Measurements from ENCODE around the gene TBC1D5. TPM values are rescaled to one million over a fixed set of nuclear protein-coding genes. Genes with fewer than 3 reads are reported as not detected.

The TBC1D5 gene
- total and polyA plus RNA-seq, 2 of the 4 experiments (the other 2 are of a cell fraction) = 16.4 to 57.0 TPM

DNA sequence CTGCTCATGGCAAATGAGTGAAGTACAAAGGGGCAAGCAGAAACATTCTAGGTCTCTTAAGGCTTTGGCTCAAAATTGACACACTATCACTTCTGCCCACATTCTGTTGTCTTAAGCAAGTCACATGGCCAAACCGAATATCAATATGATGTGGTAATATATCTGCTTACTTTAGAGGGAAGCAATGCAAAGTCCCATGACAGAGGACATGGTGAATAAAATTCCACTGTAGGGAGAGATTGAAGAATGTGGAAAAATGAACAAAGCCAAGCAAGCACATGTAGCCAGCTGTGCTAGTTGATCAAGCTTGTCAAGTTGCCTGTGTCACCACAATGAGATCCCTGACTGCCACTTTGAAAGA, 11.2 kb upstream of the TBC1D5 start:
- intact Hi-C loops (cut with micrococcal nuclease) = no loop called here
- POLR2A ChIA-PET (ENCODE audit: unreplicated experiment) = no interaction called here

More for the DNA sequence above, 11.2 kb upstream of the TBC1D5 start:
- no peak overlapping the region for H3K56ac ChIP-seq (ENCODE audit: extremely low read depth, insufficient read depth, low read length)
- H2BK20ac ChIP-seq (ENCODE audit: low read depth, low read length) = no peak overlapping the region
- H3K27ac ChIP-seq (ENCODE audit: insufficient read depth, low read length) = no peak overlapping the region
- no peak overlapping the region for H3K23ac ChIP-seq (ENCODE audit: low read depth, low read length)
- no TSS peak for BruUV-seq (replicated peaks)
- no peak for ATAC-seq (ENCODE audit: low read depth)
- no peak overlapping the region for H3K4me2 ChIP-seq (ENCODE audit: low read depth, low read length)
- no peak overlapping the region for H3K9ac ChIP-seq (ENCODE audit: low read depth, low read length)
- H2AK5ac ChIP-seq (ENCODE audit: low read depth, low read length) = no peak overlapping the region
- dilution Hi-C loops (cut with HindIII; ENCODE audit: low sequenced_read_pairs, unreplicated experiment) = no loop called here
- no peak overlapping the region for H3K4me3 ChIP-seq (ENCODE audit: insufficient read depth, low read depth, low read length)
- no peak overlapping the region for H4K5ac ChIP-seq (ENCODE audit: low read depth, low read length)
- no peaks in the 10 kb centered on the region for H3K79me1 ChIP-seq (ENCODE audit: low read depth in 1 of 2, low read length in 2 of 2)
- H3K9me3 ChIP-seq (ENCODE audit: control insufficient read depth, insufficient read depth, low read length) = no peaks in the 10 kb centered on the region
- H2BK15ac ChIP-seq (ENCODE audit: low read depth, low read length) = no peak overlapping the region
- no peak overlapping the region for H3K4ac ChIP-seq (ENCODE audit: low read depth, low read length)
- H2AFZ ChIP-seq (replicated peaks; ENCODE audit: low read length, poor library complexity) = no peak overlapping the region
- no peaks in the 10 kb centered on the region for H3K4me1 ChIP-seq (ENCODE audit: control insufficient read depth, insufficient read depth, low read length)
- no peak overlapping the region for H4K8ac ChIP-seq (ENCODE audit: low read depth in 2 of 2, low read length in 2 of 2)
- no peaks in the 10 kb centered on the region for H3K9me1 ChIP-seq (ENCODE audit: insufficient read depth, low read length)
- no peak overlapping the region for H3K18ac ChIP-seq (ENCODE audit: low read depth, low read length)
- no peak overlapping the region for H2BK5ac ChIP-seq (ENCODE audit: low read depth, low read length, poor library complexity, severe bottlenecking)
- no peak overlapping the region for H3K14ac ChIP-seq (replicated peaks; ENCODE audit: low read depth, low read length)
- H4K91ac ChIP-seq (ENCODE audit: insufficient read depth, low read depth, low read length) = no peak overlapping the region
- H2BK120ac ChIP-seq (ENCODE audit: low read depth, low read length) = no peak overlapping the region
- H2AK9ac ChIP-seq (replicated peaks; ENCODE audit: low read depth, low read length, poor library complexity) = no peak overlapping the region
- CTCF ChIA-PET = no interaction called here
- H4K20me1 ChIP-seq (ENCODE audit: insufficient read depth, low read length) = no peaks in the 10 kb centered on the region
- H3K36me3 ChIP-seq (ENCODE audit: control insufficient read depth, insufficient read depth, low read length) = no peaks in the 10 kb centered on the region
- H3K27me3 ChIP-seq (ENCODE audit: control insufficient read depth, insufficient read depth, low read length) = no peaks in the 10 kb centered on the region; the same call in 1 of the 2 replicates
- in situ Hi-C loops (cut with MboI; ENCODE audit: low sequenced_read_pairs) = no loop called here
- DNase-seq = no peak
- no peak for TF ChIP-seq FOS (IDR thresholded peaks at IDR 0.05; ENCODE audit: low read depth, low read length)
- TF ChIP-seq, protein P1, sequence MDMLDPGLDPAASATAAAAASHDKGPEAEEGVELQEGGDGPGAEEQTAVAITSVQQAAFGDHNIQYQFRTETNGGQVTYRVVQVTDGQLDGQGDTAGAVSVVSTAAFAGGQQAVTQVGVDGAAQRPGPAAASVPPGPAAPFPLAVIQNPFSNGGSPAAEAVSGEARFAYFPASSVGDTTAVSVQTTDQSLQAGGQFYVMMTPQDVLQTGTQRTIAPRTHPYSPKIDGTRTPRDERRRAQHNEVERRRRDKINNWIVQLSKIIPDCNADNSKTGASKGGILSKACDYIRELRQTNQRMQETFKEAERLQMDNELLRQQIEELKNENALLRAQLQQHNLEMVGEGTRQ (IDR thresholded peaks at IDR 0.05; ENCODE audit: low read depth, low read length) = no peak
- no peak for TF ChIP-seq POLR2A (IDR thresholded peaks at IDR 0.05; ENCODE audit: low read depth, low read length)
- no peak for TF ChIP-seq NFE2L2 (IDR thresholded peaks at IDR 0.05; ENCODE audit: low read depth, low read length)
- no peak for TF ChIP-seq RAD21 (IDR thresholded peaks at IDR 0.05; ENCODE audit: low read length)
- no peak for TF ChIP-seq BHLHE40 (IDR thresholded peaks at IDR 0.05; ENCODE audit: low read depth, low read length)
- no peak for TF ChIP-seq RFX5 (IDR thresholded peaks at IDR 0.05; ENCODE audit: low read depth, low read length)
- TF ChIP-seq RCOR1 (IDR thresholded peaks at IDR 0.05; ENCODE audit: insufficient replicate concordance, low read length) = no peak
- no peak for TF ChIP-seq SMC3 (IDR thresholded peaks at IDR 0.05; ENCODE audit: low read depth, low read length)
- TF ChIP-seq CEBPB (IDR thresholded peaks at IDR 0.05; ENCODE audit: low read depth, low read length) = no peak
- TF ChIP-seq CHD1 (IDR thresholded peaks at IDR 0.05; ENCODE audit: low read depth, low read length) = no peak
- TF ChIP-seq, protein P2, sequence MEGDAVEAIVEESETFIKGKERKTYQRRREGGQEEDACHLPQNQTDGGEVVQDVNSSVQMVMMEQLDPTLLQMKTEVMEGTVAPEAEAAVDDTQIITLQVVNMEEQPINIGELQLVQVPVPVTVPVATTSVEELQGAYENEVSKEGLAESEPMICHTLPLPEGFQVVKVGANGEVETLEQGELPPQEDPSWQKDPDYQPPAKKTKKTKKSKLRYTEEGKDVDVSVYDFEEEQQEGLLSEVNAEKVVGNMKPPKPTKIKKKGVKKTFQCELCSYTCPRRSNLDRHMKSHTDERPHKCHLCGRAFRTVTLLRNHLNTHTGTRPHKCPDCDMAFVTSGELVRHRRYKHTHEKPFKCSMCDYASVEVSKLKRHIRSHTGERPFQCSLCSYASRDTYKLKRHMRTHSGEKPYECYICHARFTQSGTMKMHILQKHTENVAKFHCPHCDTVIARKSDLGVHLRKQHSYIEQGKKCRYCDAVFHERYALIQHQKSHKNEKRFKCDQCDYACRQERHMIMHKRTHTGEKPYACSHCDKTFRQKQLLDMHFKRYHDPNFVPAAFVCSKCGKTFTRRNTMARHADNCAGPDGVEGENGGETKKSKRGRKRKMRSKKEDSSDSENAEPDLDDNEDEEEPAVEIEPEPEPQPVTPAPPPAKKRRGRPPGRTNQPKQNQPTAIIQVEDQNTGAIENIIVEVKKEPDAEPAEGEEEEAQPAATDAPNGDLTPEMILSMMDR (conservative IDR thresholded peaks at IDR 0.05; ENCODE audit: low read depth, low read length) = no peak
- WGBS, 2 experiments (ENCODE audit: extremely low coverage in 2 of 2, insufficient read length in 1 of 2) = no CpG with 5 or more reads among the region's 1 CpG

Measured in IMR-90 (cell line).